Kidney epithelial cell (primary cell): ENCODE results near the gene GABPA. TPM values are rescaled to one million over a fixed set of nuclear protein-coding genes. Genes with fewer than 3 reads are reported as not detected.

ENCODE experiments used
- DNase-seq: peaks from one replicate; pipeline ENCODE4 v3.0.0-alpha.2; 2010; ENCODE audit warnings: low read depth
- H3K27me3 ChIP-seq: 2 replicates; pipeline ENCODE4 v1.6.0; 2011; ENCODE audit warnings: low read length; ENCODE audit not compliant: control insufficient read depth, insufficient read depth
- H3K36me3 ChIP-seq: 2 replicates; pipeline ENCODE4 v1.5.1; 2011; ENCODE audit warnings: low read length; ENCODE audit not compliant: control insufficient read depth, insufficient read depth
- H3K4me3 ChIP-seq: 2 replicates; pipeline ENCODE4 v1.5.1; 2011; ENCODE audit warnings: low read depth, mild to moderate bottlenecking, control low read depth, low read length
- total RNA-seq: library from RNA; depleted of rRNA; stranded (reverse); fragments of >200 nt; gene quantifications from 2 replicates; pipeline ENCODE4 v1.2.3, GENCODE V29; 2015
- TF ChIP-seq, protein P1 (sequence below): IDR thresholded peaks from 2 replicates; pipeline ENCODE4 v1.5.1; 2011; ENCODE audit warnings: mild to moderate bottlenecking, moderate library complexity, low read length, control low read depth, inconsistent platforms; ENCODE audit not compliant: insufficient read depth, poor library complexity, severe bottlenecking

GABPA gene
- total RNA-seq, 1 donor from 2014 or later = 16.6 TPM

DNA sequence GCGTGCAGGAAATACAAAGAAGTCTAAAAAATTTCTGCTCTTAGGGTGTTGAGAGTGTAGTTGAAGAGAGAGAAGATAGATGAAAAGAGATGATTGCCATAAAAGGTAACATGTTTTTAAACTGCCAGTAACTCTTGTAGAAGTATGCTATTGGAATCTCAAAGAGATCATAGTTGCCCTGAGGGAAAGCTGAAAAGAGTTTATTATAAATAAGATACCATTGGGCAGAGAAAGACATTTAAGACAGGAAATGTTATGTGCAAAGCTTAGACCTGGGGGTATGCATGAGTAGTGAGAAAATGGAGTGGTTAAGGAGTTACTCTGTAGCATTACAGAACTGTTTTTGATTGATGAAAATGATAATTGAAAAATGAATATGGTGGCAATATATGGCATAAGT is 17.6 kb downstream of the GABPA start:
- no peak overlapping the region for H3K4me3 ChIP-seq
- no peak for DNase-seq
- H3K27me3 ChIP-seq = no peaks in the 10 kb centered on the region
- TF ChIP-seq, protein P1, sequence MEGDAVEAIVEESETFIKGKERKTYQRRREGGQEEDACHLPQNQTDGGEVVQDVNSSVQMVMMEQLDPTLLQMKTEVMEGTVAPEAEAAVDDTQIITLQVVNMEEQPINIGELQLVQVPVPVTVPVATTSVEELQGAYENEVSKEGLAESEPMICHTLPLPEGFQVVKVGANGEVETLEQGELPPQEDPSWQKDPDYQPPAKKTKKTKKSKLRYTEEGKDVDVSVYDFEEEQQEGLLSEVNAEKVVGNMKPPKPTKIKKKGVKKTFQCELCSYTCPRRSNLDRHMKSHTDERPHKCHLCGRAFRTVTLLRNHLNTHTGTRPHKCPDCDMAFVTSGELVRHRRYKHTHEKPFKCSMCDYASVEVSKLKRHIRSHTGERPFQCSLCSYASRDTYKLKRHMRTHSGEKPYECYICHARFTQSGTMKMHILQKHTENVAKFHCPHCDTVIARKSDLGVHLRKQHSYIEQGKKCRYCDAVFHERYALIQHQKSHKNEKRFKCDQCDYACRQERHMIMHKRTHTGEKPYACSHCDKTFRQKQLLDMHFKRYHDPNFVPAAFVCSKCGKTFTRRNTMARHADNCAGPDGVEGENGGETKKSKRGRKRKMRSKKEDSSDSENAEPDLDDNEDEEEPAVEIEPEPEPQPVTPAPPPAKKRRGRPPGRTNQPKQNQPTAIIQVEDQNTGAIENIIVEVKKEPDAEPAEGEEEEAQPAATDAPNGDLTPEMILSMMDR = no peak
- H3K36me3 ChIP-seq = no peaks in the 10 kb centered on the region

DNA sequence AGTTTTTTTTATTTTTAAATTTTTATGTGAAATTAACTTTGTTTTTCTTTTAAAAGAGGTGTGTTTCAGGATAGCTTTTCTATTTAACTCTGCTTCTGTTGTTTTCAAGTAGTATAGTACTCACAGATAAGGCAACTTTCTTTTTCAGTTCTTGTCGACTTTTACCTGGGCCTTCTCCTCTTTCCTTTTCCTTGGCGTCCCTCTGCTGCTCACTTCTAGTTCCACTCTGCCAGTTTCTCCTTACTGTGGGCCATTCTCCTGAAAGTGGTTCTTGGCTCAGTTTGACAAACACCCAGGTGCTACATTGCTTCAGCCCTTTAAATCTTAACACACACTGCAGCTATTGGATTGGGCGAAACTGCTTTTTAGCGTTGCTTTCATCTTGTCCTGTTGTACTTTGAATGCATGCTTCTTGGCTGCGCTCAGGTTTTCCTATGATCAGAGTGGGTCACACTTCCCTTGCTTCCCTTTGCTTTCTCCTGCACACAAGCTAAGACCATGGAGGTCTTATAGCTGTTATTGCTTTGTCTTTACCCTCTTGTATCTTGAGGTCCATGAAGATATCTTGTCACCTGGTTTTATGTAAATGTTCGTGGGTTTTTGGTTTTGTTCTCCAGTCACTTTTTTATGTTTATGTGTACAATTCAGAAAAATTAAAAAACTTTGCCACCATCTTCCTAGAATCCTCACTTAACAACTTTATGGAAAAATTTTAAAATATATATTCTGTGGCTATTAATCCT is 21.6 kb downstream of the GABPA start:
- H3K4me3 ChIP-seq = no peak overlapping the region
- no peaks in the 10 kb centered on the region for H3K36me3 ChIP-seq
- TF ChIP-seq, protein P1 = no peak
- no peak for DNase-seq
- no peaks in the 10 kb centered on the region for H3K27me3 ChIP-seq

- H3K36me3 ChIP-seq = no peaks in the 10 kb centered on the region
- no peak overlapping the region for H3K4me3 ChIP-seq
- TF ChIP-seq, protein P1 = no peak
- DNase-seq = no peak
- H3K27me3 ChIP-seq = no peaks in the 10 kb centered on the region
Observed at GRCh38 chr21:25757531-25757930, 22.8 kb downstream of the GABPA start.

- no peaks in the 10 kb centered on the region for H3K36me3 ChIP-seq
- H3K4me3 ChIP-seq = no peak overlapping the region
- TF ChIP-seq, protein P1 = no peak
- no peaks in the 10 kb centered on the region for H3K27me3 ChIP-seq
- DNase-seq = no peak
Observed at GRCh38 chr21:25759573-25759972, 24.8 kb downstream of the GABPA start.

- TF ChIP-seq, protein P1 = no peak
- Histone ChIP-seq H3K27me3 (no peaks in the 10 kb centered on the region), H3K36me3 (no peaks in the 10 kb centered on the region), H3K4me3 (no peak overlapping the region)
- DNase-seq = no peak
Observed at GRCh38 chr21:25760061-25760460, 25.3 kb downstream of the GABPA start.

DNA sequence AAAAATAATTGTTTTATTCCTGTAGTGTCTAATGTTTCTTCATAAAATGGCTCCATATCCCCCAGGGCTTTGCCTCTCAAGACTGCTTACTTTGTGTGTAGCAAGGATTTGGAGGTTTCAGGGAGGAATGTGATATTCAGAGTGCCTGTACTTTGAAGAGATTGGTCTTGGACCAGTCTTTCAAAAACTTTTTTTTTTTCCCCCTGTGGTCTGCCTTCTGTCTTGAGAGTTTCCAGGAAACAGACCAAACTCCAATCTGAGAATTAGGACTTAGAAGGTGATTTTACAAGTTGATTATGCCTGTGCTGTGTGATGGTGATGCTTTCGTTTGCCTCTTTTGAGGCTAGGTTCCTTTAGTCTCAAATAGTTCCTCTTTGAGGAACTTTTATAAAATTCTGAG is 25.9 kb downstream of the GABPA start:
- no peak for DNase-seq
- TF ChIP-seq, protein P1 = no peak
- Histone ChIP-seq H3K4me3 (no peak overlapping the region), H3K27me3 (no peaks in the 10 kb centered on the region), H3K36me3 (no peaks in the 10 kb centered on the region)
